Gastrocnemius medialis (tissue), 4 donors: ENCODE data around the gene NIPBL. TPM values are rescaled to one million over a fixed set of nuclear protein-coding genes. Genes with fewer than 3 reads are reported as not detected.
A peak's percentile ranks its signal among the peaks of the same experiment; 100 is the strongest.

Source experiments
- ATAC-seq, 2 donors: fragments of 150-250 bp; one replicate each; pipeline ENCODE4 v1.9.1; 2016
- DNase-seq, 2 donors: peaks; one replicate each; pipeline ENCODE4 v3.0.0-alpha.2; 2019
- H3K27ac ChIP-seq, 4 donors: fragments of 200-600 bp; sonication (generic); 1 replicate in 1 of 4; 2 replicates in 3 of 4; pipeline ENCODE4 v1.5.1; 2016 to 2018; ENCODE audit warnings: mild to moderate bottlenecking in 2 of 4, moderate library complexity in 1 of 4
- H3K27me3 ChIP-seq, 3 donors: fragments of 200-600 bp; sonication (generic) in 2 of 3; 1 replicate in 1 of 3; 2 replicates in 2 of 3; pipeline versions ENCODE4 v1.5.1 to v1.6.0; 2016 to 2019; ENCODE audit warnings: mild to moderate bottlenecking in 1 of 3, moderate library complexity in 1 of 3
- H3K36me3 ChIP-seq, 2 donors: fragments of 200-600 bp; sonication (generic) in 1 of 2; one replicate each; pipeline ENCODE4 v1.5.1; 2017 to 2018
- H3K4me1 ChIP-seq, 2 donors: fragments of 200-600 bp; sonication (generic) in 1 of 2; one replicate each; pipeline ENCODE4 v1.5.1; 2016 to 2017; ENCODE audit warnings: mild to moderate bottlenecking in 2 of 2
- H3K4me3 ChIP-seq, 4 donors: fragments of 200-600 bp; sonication (generic) in 3 of 4; 1 replicate in 1 of 4; 2 replicates in 3 of 4; pipeline ENCODE4 v1.5.1; 2016 to 2019; ENCODE audit warnings: mild to moderate bottlenecking in 2 of 4
- H3K9me3 ChIP-seq, 3 donors: fragments of 200-600 bp; sonication (generic) in 2 of 3; 1 replicate in 1 of 3; 2 replicates in 2 of 3; pipeline ENCODE4 v1.5.1; 2016 to 2019
- CTCF ChIP-seq, 5 experiments: fragments of 450-650 bp in 3 of 5; fragments of 200-600 bp in 2 of 5; sonication (generic) in 2 of 5; IDR thresholded peaks in 4 of 5; conservative IDR thresholded peaks in 1 of 5; 1 replicate in 4 of 5; 2 replicates in 1 of 5; pipeline ENCODE4 v1.5.1; 2016 to 2019; ENCODE audit warnings: antibody characterized with exemption in 5 of 5, mild to moderate bottlenecking in 3 of 5, moderate library complexity in 3 of 5
- POLR2A ChIP-seq, 2 donors: fragments of 450-650 bp; IDR thresholded peaks; one replicate each; pipeline ENCODE4 v1.6.1; 2017; ENCODE audit warnings: antibody characterized with exemption in 2 of 2, mild to moderate bottlenecking in 2 of 2, moderate library complexity in 2 of 2
- in situ Hi-C, 4 donors: fragments of 200-750 bp; cut with MboI; loops; one replicate each; pipeline versions ENCODE4 v1.15.0 to v1.8.0; 2017; ENCODE audit warnings: low sequenced_read_pairs in 4 of 4
- intact Hi-C: fragments of 100-400 bp; cut with DNase I; formaldehyde crosslinking; loops from one replicate; pipeline ENCODE4 v1.15.1; 2023; ENCODE audit warnings: low total_unique reads
- total RNA-seq, 4 donors: library from RNA; depleted of rRNA; stranded (reverse); fragments of >200 nt; gene quantifications; one replicate each; pipeline versions ENCODE4 v1.1.0 to v1.2.3, GENCODE V29; 2016

The NIPBL gene
- total RNA-seq, 4 donors from 2014 or later = 15.0 to 49.6 (median 32.7) TPM

GRCh38 chr5:36881304-36881703 lies 4.7 kb downstream of the NIPBL start:
- Histone ChIP-seq H3K9me3 (no peaks in the 10 kb centered on the region), H3K27ac (peak overlapping the region in 3 of 4 donors; percentile 91 to 100 (median 99)), H3K4me3 (no peak overlapping the region), H3K4me1 (peaks cover 62 to 65% of the 10 kb centered on the region in 2 donors), H3K27me3 (no peaks in the 10 kb centered on the region), H3K36me3 (no peaks in the 10 kb centered on the region)
- in situ Hi-C loops (loop anchor here in 1 of 4 donors (25.0 kb wide), 1 partner anchor 644 kb away; the partner anchor contains the start of gene NADK2), intact Hi-C loops (loop anchor here (5.0 kb wide), 1 partner anchor 274 kb away; the partner anchor contains the start of gene SLC1A3)
- DNase-seq (no peak), ATAC-seq (no peak)
- TF ChIP-seq CTCF (IDR thresholded peaks at IDR 0.05 in 4 of 5, conservative IDR thresholded peaks at IDR 0.05 in 1 of 5) (no peak), POLR2A (IDR thresholded peaks at IDR 0.05) (no peak)

GRCh38 chr5:36881807-36882206 lies 5.2 kb downstream of the NIPBL start:
- Histone ChIP-seq H3K9me3 (no peaks in the 10 kb centered on the region), H3K4me1 (peaks cover 67 to 70% of the 10 kb centered on the region in 2 donors), H3K4me3 (no peak overlapping the region), H3K27me3 (no peaks in the 10 kb centered on the region), H3K36me3 (no peaks in the 10 kb centered on the region), H3K27ac (peak overlapping the region in 1 of 4 donors; percentile 100)
- in situ Hi-C loops = loop anchor here in 1 of 4 donors (25.0 kb wide), 1 partner anchor 645 kb away; the partner anchor contains the start of gene NADK2
- no peak for ATAC-seq
- TF ChIP-seq CTCF (IDR thresholded peaks at IDR 0.05 in 4 of 5, conservative IDR thresholded peaks at IDR 0.05 in 1 of 5) (no peak), POLR2A (IDR thresholded peaks at IDR 0.05) (no peak)
- DNase-seq = no peak
- intact Hi-C loops = loop anchor here (5.0 kb wide), 1 partner anchor 275 kb away; the partner anchor contains the start of gene SLC1A3

- H3K27ac ChIP-seq = peak overlapping the region in 1 of 4 donors; percentile 28
- in situ Hi-C loops = loop anchor here in 1 of 4 donors (25.0 kb wide), 1 partner anchor 645 kb away; the partner anchor contains the start of gene NADK2
- ATAC-seq = no peak
Measured at GRCh38 chr5:36882250-36882649, 5.7 kb downstream of the NIPBL start.

GRCh38 chr5:36883894-36884462 lies 7.4 kb downstream of the NIPBL start:
- H3K27ac ChIP-seq = peak overlapping the region in 2 of 4 donors; percentile 14 to 17
- no peak overlapping the region for H3K4me3 ChIP-seq
- no peak for TF ChIP-seq POLR2A (IDR thresholded peaks at IDR 0.05)
- no peak for TF ChIP-seq CTCF (IDR thresholded peaks at IDR 0.05 in 4 of 5, conservative IDR thresholded peaks at IDR 0.05 in 1 of 5)
- ATAC-seq (no peak), DNase-seq (no peak)
- H3K4me1 ChIP-seq = peaks cover 79 to 81% of the 10 kb centered on the region in 2 donors
- intact Hi-C loops = loop anchor here (5.0 kb wide), 1 partner anchor 277 kb away; the partner anchor contains the start of gene SLC1A3
- in situ Hi-C loops = loop anchor here in 1 of 4 donors (25.0 kb wide), 1 partner anchor 647 kb away; the partner anchor contains the start of gene NADK2
- no peaks in the 10 kb centered on the region for H3K9me3 ChIP-seq
- no peaks in the 10 kb centered on the region for H3K36me3 ChIP-seq
- no peaks in the 10 kb centered on the region for H3K27me3 ChIP-seq

More at GRCh38 chr5:36882250-36882649, 5.7 kb downstream of the NIPBL start:
- Histone ChIP-seq H3K36me3 (no peaks in the 10 kb centered on the region), H3K4me3 (no peak overlapping the region), H3K27me3 (no peaks in the 10 kb centered on the region), H3K4me1 (peaks cover 71 to 74% of the 10 kb centered on the region in 2 donors), H3K9me3 (no peaks in the 10 kb centered on the region)
- intact Hi-C loops = loop anchor here (5.0 kb wide), 1 partner anchor 275 kb away; the partner anchor contains the start of gene SLC1A3
- no peak for TF ChIP-seq POLR2A (IDR thresholded peaks at IDR 0.05)
- no peak for TF ChIP-seq CTCF (IDR thresholded peaks at IDR 0.05 in 4 of 5, conservative IDR thresholded peaks at IDR 0.05 in 1 of 5)
- DNase-seq = no peak
